IPS DF 6.9 (cell line): Measurements from ENCODE around the gene CFAP68.

Source experiments
- DNase-seq: peaks from one replicate; pipeline ENCODE4 v3.0.0-alpha.2; 2013; ENCODE audit warnings: low read depth, low spot score
- H3K27ac ChIP-seq: one replicate; pipeline ENCODE4 v1.5.1; 2013; ENCODE audit warnings: low read length, control low read depth
- H3K27me3 ChIP-seq: 2 replicates; pipeline ENCODE4 v1.6.1; 2013; ENCODE audit warnings: mild to moderate bottlenecking, low read length; ENCODE audit not compliant: control insufficient read depth, insufficient read depth
- H3K36me3 ChIP-seq: 2 replicates; pipeline ENCODE4 v1.6.1; 2013; ENCODE audit warnings: low read length; ENCODE audit not compliant: control insufficient read depth, insufficient read depth
- H3K4me1 ChIP-seq: 2 replicates; pipeline ENCODE4 v1.6.1; 2013; ENCODE audit warnings: low read length; ENCODE audit not compliant: control insufficient read depth, insufficient read depth
- H3K4me3 ChIP-seq: 2 replicates; pipeline ENCODE4 v1.5.1; 2013; ENCODE audit warnings: mild to moderate bottlenecking, low read length
- H3K9me3 ChIP-seq: 2 replicates; pipeline ENCODE4 v1.6.1; 2013; ENCODE audit warnings: low read length, inconsistent platforms; ENCODE audit not compliant: control insufficient read depth, insufficient read depth
- WGBS: extraction: QIAGEN DNeasy Blood & Tissue Kit; methylation state at CpG from one replicate; pipeline ENCODE4 v1.1.7; 2013; ENCODE audit warnings: mixed read lengths, missing lambda C conversion rate; ENCODE audit not compliant: insufficient read length, insufficient coverage; 5-methylcytosine and 5-hydroxymethylcytosine counted together

Gene CFAP68

GRCh38 chr11:111878849-111879636 lies at the start of gene CFAP68, which contains the start of gene FDXACB1:
Gene CFAP68 (plus strand): TSS chr11:111879541. CDS start chr11:111879561, 20 bp downstream.
Gene FDXACB1 (minus strand): TSS chr11:111879165. CDS start chr11:111879132, 33 bp downstream.
- Histone ChIP-seq H3K27ac (no peak within 1 kb of the TSS), H3K4me3 (peak within 1 kb of the TSS; percentile 62; the same call in 1 of the 2 replicates), H3K9me3 (no peaks in the 10 kb centered on the region), H3K36me3 (no peaks in the 10 kb centered on the region), H3K27me3 (no peaks in the 10 kb centered on the region), H3K4me1 (no peaks in the 10 kb centered on the region)
- no CpG with 5 or more reads among the region's 55 CpGs for WGBS
- peak; percentile 89 for DNase-seq

DNA sequence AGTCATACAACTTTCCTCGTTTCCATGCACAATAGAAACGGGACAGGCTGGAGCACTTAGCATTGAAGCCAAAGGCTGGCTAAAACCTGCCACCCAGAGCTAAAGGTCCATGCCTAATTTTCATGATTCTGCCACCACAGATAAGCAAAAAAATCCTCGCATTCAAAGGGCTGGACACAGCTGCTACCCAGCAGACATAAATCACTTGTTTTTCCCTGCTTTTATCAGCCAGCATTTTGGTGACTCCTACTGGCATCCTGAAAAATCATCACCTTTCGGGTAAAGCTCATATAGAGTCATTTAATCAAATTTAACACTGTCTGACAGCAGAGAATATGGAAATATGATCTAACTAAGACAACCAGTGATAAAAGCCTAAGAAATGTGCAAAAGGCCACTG lies 45.8 kb upstream of the CFAP68 start:
- WGBS, result no CpG with 5 or more reads among the region's 4 CpGs
- DNase-seq, result no peak
- Histone ChIP-seq H3K9me3 (no peaks in the 10 kb centered on the region), H3K4me1 (no peaks in the 10 kb centered on the region), H3K27me3 (no peaks in the 10 kb centered on the region), H3K4me3 (no peak overlapping the region), H3K27ac (no peak overlapping the region), H3K36me3 (no peaks in the 10 kb centered on the region)

DNA sequence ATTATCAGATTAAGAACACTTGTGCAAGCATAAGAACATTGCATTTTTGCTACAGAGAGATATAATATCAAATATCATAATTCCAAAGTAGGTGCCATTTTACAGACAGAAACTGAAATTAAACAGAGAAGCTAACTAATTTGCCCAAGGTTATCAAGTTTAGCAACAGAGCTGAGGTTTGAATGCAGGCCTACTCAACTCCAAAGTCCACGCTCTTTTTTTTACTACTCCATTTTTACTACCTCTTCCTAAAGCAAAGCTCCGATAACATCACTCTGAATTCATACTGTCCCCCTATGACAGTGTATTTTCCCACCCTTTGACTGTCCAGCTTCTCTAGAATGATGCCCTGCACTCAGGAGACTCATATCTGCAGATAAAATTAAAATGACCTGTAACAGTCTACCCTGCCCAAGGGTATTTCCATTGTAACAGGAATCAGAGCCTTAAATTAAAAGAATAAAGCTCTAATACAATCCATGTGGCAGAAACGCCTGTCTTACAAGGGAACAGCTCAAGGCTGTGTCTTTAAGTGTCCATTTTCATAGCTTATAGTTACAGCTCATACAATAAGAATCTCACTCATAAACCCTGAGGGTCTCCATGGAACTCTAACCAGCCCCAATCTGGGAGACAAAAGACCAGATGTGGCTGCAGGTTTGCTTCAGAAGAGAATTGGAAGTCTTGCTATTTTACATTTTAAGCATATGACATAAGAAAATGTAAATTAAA lies 44.7 kb upstream of the CFAP68 start:
- WGBS, result 100% methylated on average over 1 of the region's 3 CpGs
- DNase-seq, result no peak
- H3K36me3 ChIP-seq, result no peaks in the 10 kb centered on the region

DNA sequence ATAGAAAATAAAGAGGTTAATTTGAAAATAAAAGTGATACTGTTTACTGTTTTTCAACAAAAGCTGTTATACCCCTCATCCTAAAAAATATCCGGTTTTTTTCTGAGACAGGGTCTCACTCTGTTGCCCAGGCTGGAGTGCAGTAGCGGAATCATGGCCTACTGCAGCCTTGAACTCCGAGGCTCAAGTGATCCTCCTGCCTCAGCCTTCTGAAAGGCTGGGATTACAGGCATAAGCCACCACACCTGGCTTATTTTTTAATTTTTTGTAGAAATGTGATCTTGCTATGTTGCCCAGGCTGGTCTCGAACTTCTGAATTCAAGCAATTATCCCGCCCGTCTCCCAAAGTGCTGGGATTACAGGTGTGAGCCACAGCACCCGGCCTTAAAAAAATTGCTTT lies 43.7 kb upstream of the CFAP68 start:
- no CpG with 5 or more reads among the region's 7 CpGs for WGBS
- H3K36me3 ChIP-seq, result no peaks in the 10 kb centered on the region

More for the DNA sequence above, 44.7 kb upstream of the CFAP68 start:
- no peak overlapping the region for H3K27ac ChIP-seq
- H3K4me1 ChIP-seq, result no peaks in the 10 kb centered on the region
- no peaks in the 10 kb centered on the region for H3K27me3 ChIP-seq
- no peaks in the 10 kb centered on the region for H3K9me3 ChIP-seq
- H3K4me3 ChIP-seq, result no peak overlapping the region

DNA sequence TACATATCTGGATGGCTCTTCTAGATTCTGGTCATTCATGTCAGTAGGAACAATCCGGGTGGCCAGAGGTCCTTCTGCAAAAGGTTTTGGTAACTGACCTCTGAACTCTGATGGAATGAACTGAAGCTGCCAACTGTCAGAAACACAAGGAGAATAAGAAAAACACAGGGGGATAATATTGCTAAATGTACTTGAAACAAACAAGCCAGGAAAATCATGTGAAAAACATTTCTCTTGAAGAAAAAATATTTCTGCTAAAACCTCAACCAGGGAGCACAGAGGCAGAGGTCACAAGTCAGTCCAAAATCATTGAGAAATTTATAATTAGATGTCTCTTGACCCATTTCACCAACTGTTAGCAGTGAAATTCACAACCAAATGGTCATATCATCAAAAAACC lies 43.2 kb upstream of the CFAP68 start:
- Histone ChIP-seq H3K27me3 (no peaks in the 10 kb centered on the region), H3K4me3 (no peak overlapping the region), H3K9me3 (no peaks in the 10 kb centered on the region), H3K27ac (no peak overlapping the region), H3K36me3 (no peaks in the 10 kb centered on the region), H3K4me1 (no peaks in the 10 kb centered on the region)
- no CpG with 5 or more reads among the region's 1 CpG for WGBS
- no peak for DNase-seq

More for the DNA sequence above, 43.7 kb upstream of the CFAP68 start:
- no peaks in the 10 kb centered on the region for H3K4me1 ChIP-seq
- no peaks in the 10 kb centered on the region for H3K27me3 ChIP-seq
- H3K4me3 ChIP-seq, result no peak overlapping the region
- no peak overlapping the region for H3K27ac ChIP-seq
- DNase-seq, result no peak
- H3K9me3 ChIP-seq, result no peaks in the 10 kb centered on the region

DNA sequence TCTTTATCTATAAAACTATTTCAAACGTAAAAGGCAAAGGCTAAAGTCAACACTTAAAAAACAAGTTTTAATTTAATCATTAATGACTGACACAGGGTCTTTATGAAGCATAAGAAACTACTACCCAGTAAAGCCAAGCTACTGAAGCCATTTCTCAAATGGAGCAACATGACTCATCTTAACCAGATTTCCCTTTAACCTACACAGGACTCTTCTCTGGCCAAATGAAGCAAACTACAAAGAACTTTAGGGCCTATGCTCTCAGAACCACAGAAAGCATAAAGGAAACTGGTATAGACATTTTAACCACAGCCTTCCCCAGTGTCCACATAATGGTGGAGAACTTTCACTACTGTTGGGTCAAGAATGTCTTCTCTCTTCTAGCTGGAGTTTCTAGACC lies 42.6 kb upstream of the CFAP68 start:
- no peak for DNase-seq
- 100% methylated on average over 1 of the region's 1 CpG for WGBS

DNA sequence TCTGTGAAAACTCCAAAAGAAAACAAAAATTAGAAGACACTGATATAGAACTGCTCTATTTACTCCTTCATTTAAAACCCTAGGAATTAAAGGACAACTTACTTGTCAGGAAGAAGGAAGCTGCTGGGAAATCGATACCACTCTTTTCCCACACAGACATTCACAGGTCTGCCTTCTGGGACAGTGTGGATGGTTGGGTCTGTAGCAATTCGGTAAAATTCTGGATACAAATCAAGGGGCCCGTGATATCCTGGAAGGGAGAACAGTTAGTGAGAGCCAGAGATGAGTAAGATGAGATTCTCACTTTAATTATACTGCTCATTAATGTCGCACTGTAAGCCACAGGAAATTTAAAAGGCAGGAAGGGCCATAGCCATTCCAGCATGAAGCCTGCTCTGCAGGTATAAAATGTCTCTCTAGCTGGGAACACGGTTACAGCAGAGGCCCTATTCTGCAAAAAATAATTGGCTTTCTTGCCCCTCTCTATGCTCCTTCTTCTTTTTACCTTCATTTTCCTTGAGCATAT lies 41.9 kb upstream of the CFAP68 start:
- DNase-seq, result no peak
- H3K27ac ChIP-seq, result no peak overlapping the region
- no peaks in the 10 kb centered on the region for H3K9me3 ChIP-seq
- no peak overlapping the region for H3K4me3 ChIP-seq
- H3K4me1 ChIP-seq, result no peaks in the 10 kb centered on the region; the same call in 1 of the 2 replicates
- WGBS, result no CpG with 5 or more reads among the region's 5 CpGs
- H3K27me3 ChIP-seq, result no peaks in the 10 kb centered on the region
- no peaks in the 10 kb centered on the region for H3K36me3 ChIP-seq

More for the DNA sequence above, 42.6 kb upstream of the CFAP68 start:
- no peaks in the 10 kb centered on the region for H3K36me3 ChIP-seq
- no peak overlapping the region for H3K27ac ChIP-seq
- H3K27me3 ChIP-seq, result no peaks in the 10 kb centered on the region
- no peaks in the 10 kb centered on the region for H3K9me3 ChIP-seq
- H3K4me3 ChIP-seq, result no peak overlapping the region
- no peaks in the 10 kb centered on the region; the same call in 1 of the 2 replicates for H3K4me1 ChIP-seq

- Histone ChIP-seq H3K4me3 (no peak overlapping the region), H3K36me3 (no peaks in the 10 kb centered on the region), H3K9me3 (no peaks in the 10 kb centered on the region), H3K4me1 (no peaks in the 10 kb centered on the region; the same call in 1 of the 2 replicates), H3K27ac (no peak overlapping the region), H3K27me3 (no peaks in the 10 kb centered on the region)
- no CpG with 5 or more reads among the region's 5 CpGs for WGBS
- DNase-seq, result no peak
Measured at GRCh38 chr11:111838054-111838453, 41.3 kb upstream of the CFAP68 start.

DNA sequence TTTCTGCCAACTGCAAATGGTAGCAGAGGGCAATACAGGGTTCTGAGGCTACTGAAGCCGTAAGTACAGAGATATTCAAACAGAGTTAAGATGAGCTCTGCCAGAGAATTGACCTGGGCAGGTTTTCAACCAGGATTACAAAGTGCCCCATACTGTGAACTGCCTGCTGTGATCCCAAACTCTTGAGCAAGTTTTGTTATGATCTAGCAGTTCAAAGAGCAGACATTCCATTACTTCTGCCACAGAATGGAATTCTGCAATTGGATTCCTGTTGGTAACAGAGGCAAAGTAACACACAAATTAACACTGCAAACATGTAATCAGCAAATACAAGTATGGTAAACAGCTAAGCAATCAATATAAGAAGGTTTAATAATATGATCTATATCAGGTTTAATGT lies 39.2 kb upstream of the CFAP68 start:
- no CpG with 5 or more reads among the region's 1 CpG for WGBS
- Histone ChIP-seq H3K36me3 (no peaks in the 10 kb centered on the region), H3K4me3 (no peak overlapping the region), H3K9me3 (no peaks in the 10 kb centered on the region), H3K27me3 (no peaks in the 10 kb centered on the region), H3K27ac (no peak overlapping the region), H3K4me1 (no peaks in the 10 kb centered on the region; the same call in 1 of the 2 replicates)
- no peak for DNase-seq

GRCh38 chr11:111841370-111842053 lies 37.8 kb upstream of the CFAP68 start:
- DNase-seq, result peak; percentile 75
- Histone ChIP-seq H3K27me3 (no peaks in the 10 kb centered on the region), H3K4me1 (no peaks in the 10 kb centered on the region; the same call in 1 of the 2 replicates), H3K4me3 (no peak overlapping the region), H3K27ac (no peak overlapping the region), H3K9me3 (no peaks in the 10 kb centered on the region), H3K36me3 (no peaks in the 10 kb centered on the region)
- WGBS, result no CpG with 5 or more reads among the region's 10 CpGs
